ENCODE data around the gene CBR1. TPM values are rescaled to one million over a fixed set of nuclear protein-coding genes. Genes with fewer than 3 reads are reported as not detected.

The CBR1 gene
- total and polyA plus RNA-seq, 2 of the 13 experiments (the other 11 are each of a cell fraction or from before 2014, with no cell fraction given): 33.7 to 38.7 TPM

GRCh38 chr21:36069713-36070583 is at the start of gene CBR1 (continued):
- TF ChIP-seq ZNF441 (CRISPR knock-in tag; IDR thresholded peaks at IDR 0.05; ENCODE audit: borderline replicate concordance) (peak; percentile 79), PBX2 (CRISPR knock-in tag; IDR thresholded peaks at IDR 0.05) (no peak), SIX4 (CRISPR knock-in tag; IDR thresholded peaks at IDR 0.05) (no peak), ATF7-NPFF (CRISPR knock-in tag; IDR thresholded peaks at IDR 0.05; ENCODE audit: low read depth) (0 out of 2 replicates have a peak, but pooled peaks have one; percentile 39), ZNF431 (CRISPR knock-in tag; IDR thresholded peaks at IDR 0.05; ENCODE audit: borderline replicate concordance, low read depth) (no peak), ZNF281 (CRISPR knock-in tag; IDR thresholded peaks at IDR 0.05; ENCODE audit: borderline replicate concordance) (peak; percentile 51; the same call in 1 of the 2 replicates), TBP (CRISPR knock-in tag; IDR thresholded peaks at IDR 0.05) (no peak), ZNF280B (CRISPR knock-in tag; IDR thresholded peaks at IDR 0.05; ENCODE audit: borderline replicate concordance) (peak; percentile 52; the same call in 1 of the 2 replicates), CBX5 (CRISPR knock-in tag; IDR thresholded peaks at IDR 0.05; ENCODE audit: borderline replicate concordance) (no peak), CEBPB (IDR thresholded peaks at IDR 0.05; ENCODE audit: borderline replicate concordance, low read depth, low read length) (no peak), ZNF768 (CRISPR knock-in tag; IDR thresholded peaks at IDR 0.05) (peak; percentile 22; the same call in 1 of the 2 replicates), NRL (CRISPR knock-in tag; IDR thresholded peaks at IDR 0.05; ENCODE audit: borderline replicate concordance) (peak; percentile 91), ZSCAN21 (CRISPR knock-in tag; IDR thresholded peaks at IDR 0.05; ENCODE audit: borderline replicate concordance) (peak; percentile 82), ZNF563 (CRISPR knock-in tag; IDR thresholded peaks at IDR 0.05) (peak; percentile 74; the same call in 1 of the 2 replicates), EED (CRISPR knock-in tag; IDR thresholded peaks at IDR 0.05) (peak; percentile 67; the same call in 1 of the 2 replicates), ZMYM2 (CRISPR knock-in tag; IDR thresholded peaks at IDR 0.05) (0 out of 2 replicates have a peak, but pooled peaks have one; percentile 13), ZNF776 (CRISPR knock-in tag; IDR thresholded peaks at IDR 0.05) (peak; percentile 25; the same call in 1 of the 2 replicates), ZNF562 (CRISPR knock-in tag; IDR thresholded peaks at IDR 0.05; ENCODE audit: borderline replicate concordance) (no peak), FOXO4 (CRISPR knock-in tag; conservative IDR thresholded peaks at IDR 0.05) (0 out of 2 replicates have a peak, but pooled peaks have one; percentile 73), HCFC1 (IDR thresholded peaks at IDR 0.05; ENCODE audit: low read depth, low read length) (no peak), DPF2 (CRISPR knock-in tag; IDR thresholded peaks at IDR 0.05; ENCODE audit: borderline replicate concordance, low read depth) (no peak), ZNF878 (CRISPR knock-in tag; IDR thresholded peaks at IDR 0.05) (peak; percentile 18; the same call in 1 of the 2 replicates)
